CD4-positive, CD25-positive, alpha-beta regulatory T cell (primary cell): Measurements from ENCODE around the gene GRIK4. TPM values are rescaled to one million over a fixed set of nuclear protein-coding genes. Genes with fewer than 3 reads are reported as not detected.

ENCODE experiments used
- ATAC-seq, 2 donors: fragments of 150-1000 bp; cut with Tn5 transposase; one replicate each; pipeline ENCODE4 v1.10.0; 2021; ENCODE audit warnings: low read depth in 2 of 2, moderate number of reproducible peaks in 2 of 2, moderate library complexity in 1 of 2
- DNase-seq, 3 donors: peaks; one replicate each; pipeline versions ENCODE4 v3.0.0 to v3.0.0-alpha.2; 2012 to 2022; ENCODE audit warnings: mixed read lengths in 1 of 3
- H3K27ac ChIP-seq: one replicate; pipeline ENCODE4 v1.7.0; 2013; ENCODE audit warnings: mild to moderate bottlenecking, low read length; ENCODE audit not compliant: insufficient read depth, poor library complexity, severe bottlenecking
- H3K27me3 ChIP-seq: one replicate; pipeline ENCODE4 v1.7.0; 2013; ENCODE audit warnings: low read length; ENCODE audit not compliant: control insufficient read depth, insufficient read depth
- H3K36me3 ChIP-seq: one replicate; pipeline ENCODE4 v1.7.0; 2013; ENCODE audit warnings: mild to moderate bottlenecking, low read length, moderate library complexity; ENCODE audit not compliant: control insufficient read depth, insufficient read depth
- H3K4me1 ChIP-seq: 2 replicates; pipeline ENCODE4 v1.7.0; 2013; ENCODE audit warnings: mild to moderate bottlenecking, low read length; ENCODE audit not compliant: insufficient read depth, control insufficient read depth, poor library complexity, severe bottlenecking
- H3K4me3 ChIP-seq: one replicate; pipeline ENCODE4 v1.7.0; 2013; ENCODE audit warnings: low read depth, mild to moderate bottlenecking, low read length, moderate library complexity
- H3K9me3 ChIP-seq, 2 experiments: 1 replicate in 1 of 2; 2 replicates in 1 of 2; pipeline ENCODE4 v1.7.0; 2013; ENCODE audit warnings: low read length in 2 of 2, mild to moderate bottlenecking in 1 of 2, moderate library complexity in 1 of 2; ENCODE audit not compliant: control insufficient read depth in 2 of 2
- H3K27ac Mint-ChIP-seq, 3 donors: one replicate each; pipeline ENCODE4 v1.8.0; 2020 to 2022; ENCODE audit warnings: mild to moderate bottlenecking in 3 of 3, mixed read lengths in 3 of 3, moderate library complexity in 2 of 3
- H3K27me3 Mint-ChIP-seq: one replicate; pipeline ENCODE4 v1.8.0; 2022; ENCODE audit warnings: mild to moderate bottlenecking, mixed read lengths
- H3K36me3 Mint-ChIP-seq: one replicate; pipeline ENCODE4 v1.8.0; 2020; ENCODE audit warnings: mixed read lengths
- H3K4me1 Mint-ChIP-seq, 4 donors: one replicate each; pipeline ENCODE4 v1.8.0; 2020 to 2022; ENCODE audit warnings: mixed read lengths in 4 of 4, mild to moderate bottlenecking in 1 of 4
- H3K4me3 Mint-ChIP-seq, 4 donors: one replicate each; pipeline ENCODE4 v1.8.0; 2020 to 2022; ENCODE audit warnings: mild to moderate bottlenecking in 4 of 4, mixed read lengths in 4 of 4, moderate library complexity in 3 of 4
- H3K9me3 Mint-ChIP-seq, 7 donors: one replicate each; pipeline ENCODE4 v1.8.0; 2020 to 2022; ENCODE audit warnings: mixed read lengths in 7 of 7, mild to moderate bottlenecking in 3 of 7, moderate library complexity in 2 of 7
- polyA plus RNA-seq, 4 donors: library from polyadenylated mRNA; unstranded; fragments of 300-500 nt; fragmentation: Illumina TruSeq; gene quantifications; one replicate each; pipeline ENCODE4 v1.2.3, GENCODE V29; 2021
- total RNA-seq: library from RNA; stranded (reverse); gene quantifications from one replicate; pipeline ENCODE4 v1.2.3, GENCODE V29; 2022

Gene GRIK4
- total and polyA plus RNA-seq, 5 donors from 2014 or later = not detected

- H3K4me1 Mint-ChIP-seq = no peaks in the 10 kb centered on the region
- DNase-seq (no peak), ATAC-seq (no peak)
- H3K27ac Mint-ChIP-seq = no peak overlapping the region
- H3K36me3 ChIP-seq = no peaks in the 10 kb centered on the region
- H3K27me3 Mint-ChIP-seq = no peaks in the 10 kb centered on the region
- no peaks in the 10 kb centered on the region for H3K36me3 Mint-ChIP-seq
- H3K27me3 ChIP-seq = no peaks in the 10 kb centered on the region
- H3K9me3 ChIP-seq = no peaks in the 10 kb centered on the region
- no peak overlapping the region for H3K4me3 ChIP-seq
- no peaks in the 10 kb centered on the region for H3K4me1 ChIP-seq
- H3K27ac ChIP-seq = no peak overlapping the region
- no peak overlapping the region for H3K4me3 Mint-ChIP-seq
- H3K9me3 Mint-ChIP-seq = no peaks in the 10 kb centered on the region
Observed at GRCh38 chr11:120925944-120926343, 414.4 kb downstream of the GRIK4 start.

GRCh38 chr11:120928627-120929026 lies 417.1 kb downstream of the GRIK4 start:
- Mint-ChIP-seq H3K9me3 (no peaks in the 10 kb centered on the region), H3K27me3 (peaks cover 5% of the 10 kb centered on the region), H3K4me3 (no peak overlapping the region), H3K4me1 (no peaks in the 10 kb centered on the region), H3K27ac (no peak overlapping the region), H3K36me3 (no peaks in the 10 kb centered on the region)
- no peak overlapping the region for H3K27ac ChIP-seq
- H3K4me3 ChIP-seq = no peak overlapping the region
- no peak for DNase-seq
- no peaks in the 10 kb centered on the region for H3K4me1 ChIP-seq
- no peaks in the 10 kb centered on the region for H3K9me3 ChIP-seq
- H3K36me3 ChIP-seq = no peaks in the 10 kb centered on the region
- H3K27me3 ChIP-seq = no peaks in the 10 kb centered on the region
- no peak for ATAC-seq

- Histone ChIP-seq H3K9me3 (no peaks in the 10 kb centered on the region), H3K36me3 (no peaks in the 10 kb centered on the region), H3K27me3 (no peaks in the 10 kb centered on the region), H3K27ac (no peak overlapping the region), H3K4me3 (no peak overlapping the region), H3K4me1 (no peaks in the 10 kb centered on the region)
- peaks cover 5% of the 10 kb centered on the region for H3K27me3 Mint-ChIP-seq
- no peak overlapping the region for H3K4me3 Mint-ChIP-seq
- H3K4me1 Mint-ChIP-seq = no peaks in the 10 kb centered on the region
- no peaks in the 10 kb centered on the region for H3K9me3 Mint-ChIP-seq
- ATAC-seq = no peak
- no peaks in the 10 kb centered on the region for H3K36me3 Mint-ChIP-seq
- H3K27ac Mint-ChIP-seq = no peak overlapping the region
- DNase-seq = no peak
Observed at GRCh38 chr11:120929090-120929489, 417.5 kb downstream of the GRIK4 start.

GRCh38 chr11:120929664-120930154 lies 418.2 kb downstream of the GRIK4 start:
- Mint-ChIP-seq H3K9me3 (no peaks in the 10 kb centered on the region), H3K27me3 (peaks cover 5% of the 10 kb centered on the region), H3K4me1 (no peaks in the 10 kb centered on the region), H3K4me3 (no peak overlapping the region), H3K27ac (no peak overlapping the region), H3K36me3 (no peaks in the 10 kb centered on the region)
- no peak overlapping the region for H3K27ac ChIP-seq
- ATAC-seq = no peak
- H3K9me3 ChIP-seq = no peaks in the 10 kb centered on the region
- DNase-seq = peak in 1 of 3 donors; percentile 48
- no peaks in the 10 kb centered on the region for H3K4me1 ChIP-seq
- no peak overlapping the region for H3K4me3 ChIP-seq
- no peaks in the 10 kb centered on the region for H3K36me3 ChIP-seq
- no peaks in the 10 kb centered on the region for H3K27me3 ChIP-seq

- Mint-ChIP-seq H3K27ac (no peak overlapping the region), H3K9me3 (no peaks in the 10 kb centered on the region), H3K4me3 (no peak overlapping the region), H3K4me1 (no peaks in the 10 kb centered on the region), H3K27me3 (peaks cover 5% of the 10 kb centered on the region), H3K36me3 (no peaks in the 10 kb centered on the region)
- no peaks in the 10 kb centered on the region for H3K36me3 ChIP-seq
- no peaks in the 10 kb centered on the region for H3K27me3 ChIP-seq
- no peak for DNase-seq
- H3K9me3 ChIP-seq = no peaks in the 10 kb centered on the region
- no peak overlapping the region for H3K4me3 ChIP-seq
- H3K4me1 ChIP-seq = no peaks in the 10 kb centered on the region
- ATAC-seq = no peak
- no peak overlapping the region for H3K27ac ChIP-seq
Observed at GRCh38 chr11:120931057-120931779, 419.7 kb downstream of the GRIK4 start.

GRCh38 chr11:120932305-120932915 lies 420.9 kb downstream of the GRIK4 start:
- Mint-ChIP-seq H3K27me3 (peaks cover 10% of the 10 kb centered on the region), H3K27ac (no peak overlapping the region)
- no peak for DNase-seq

GRCh38 chr11:120936356-120936755 lies 424.8 kb downstream of the GRIK4 start:
- peaks cover 0 to 4% (median 0%) of the 10 kb centered on the region in 4 donors for H3K4me1 Mint-ChIP-seq
- DNase-seq (no peak), ATAC-seq (no peak)
- H3K36me3 ChIP-seq = no peaks in the 10 kb centered on the region
- H3K27me3 Mint-ChIP-seq = peaks cover 12% of the 10 kb centered on the region
- H3K4me1 ChIP-seq = no peaks in the 10 kb centered on the region
- H3K9me3 ChIP-seq = no peaks in the 10 kb centered on the region
- no peak overlapping the region for H3K4me3 ChIP-seq
- no peaks in the 10 kb centered on the region for H3K36me3 Mint-ChIP-seq
- H3K4me3 Mint-ChIP-seq = no peak overlapping the region
- H3K27ac Mint-ChIP-seq = no peak overlapping the region
- no peaks in the 10 kb centered on the region for H3K9me3 Mint-ChIP-seq
- no peaks in the 10 kb centered on the region for H3K27me3 ChIP-seq
- no peak overlapping the region for H3K27ac ChIP-seq

More at GRCh38 chr11:120932305-120932915, 420.9 kb downstream of the GRIK4 start:
- Mint-ChIP-seq H3K4me3 (peak overlapping the region in 1 of 4 donors; percentile 48), H3K36me3 (no peaks in the 10 kb centered on the region), H3K4me1 (no peaks in the 10 kb centered on the region), H3K9me3 (no peaks in the 10 kb centered on the region)
- Histone ChIP-seq H3K27me3 (no peaks in the 10 kb centered on the region), H3K27ac (no peak overlapping the region), H3K9me3 (no peaks in the 10 kb centered on the region), H3K4me3 (no peak overlapping the region), H3K36me3 (no peaks in the 10 kb centered on the region), H3K4me1 (no peaks in the 10 kb centered on the region)
- no peak for ATAC-seq

GRCh38 chr11:120937501-120937900 lies 426.0 kb downstream of the GRIK4 start:
- H3K4me3 Mint-ChIP-seq = no peak overlapping the region
- H3K36me3 Mint-ChIP-seq = no peaks in the 10 kb centered on the region
- H3K4me1 ChIP-seq = no peaks in the 10 kb centered on the region
- H3K27me3 Mint-ChIP-seq = peaks cover 11% of the 10 kb centered on the region
- H3K36me3 ChIP-seq = no peaks in the 10 kb centered on the region
- H3K27ac ChIP-seq = no peak overlapping the region
- no peaks in the 10 kb centered on the region for H3K9me3 Mint-ChIP-seq
- no peaks in the 10 kb centered on the region for H3K27me3 ChIP-seq
- H3K9me3 ChIP-seq = no peaks in the 10 kb centered on the region
- no peak overlapping the region for H3K4me3 ChIP-seq
- ATAC-seq (no peak), DNase-seq (no peak)
- H3K4me1 Mint-ChIP-seq = peaks cover 0 to 4% (median 0%) of the 10 kb centered on the region in 4 donors
- no peak overlapping the region for H3K27ac Mint-ChIP-seq
